Measurements from ENCODE around the gene MORC2. TPM values are rescaled to one million over a fixed set of nuclear protein-coding genes. Genes with fewer than 3 reads are reported as not detected.
A peak's percentile ranks its signal among the peaks of the same experiment; 100 is the strongest.

The MORC2 gene
- total RNA-seq, 1 donor from 2014 or later: 14.9 TPM

- peak in 1 of 2 donors; percentile 34 for DNase-seq (ENCODE audit: low read depth in 2 of 2)
These were observed 18.5 kb downstream of the MORC2 start for GRCh38 chr22:30949934-30950660.

- DNase-seq (ENCODE audit: low read depth in 2 of 2): peak in 1 of 2 donors; percentile 18
These were observed 19.6 kb downstream of the MORC2 start for GRCh38 chr22:30948930-30949342.

- DNase-seq (ENCODE audit: low read depth in 2 of 2): peak; percentile 74 to 81
These were observed 20.6 kb downstream of the MORC2 start for GRCh38 chr22:30947816-30948454.

- peak; percentile 23 to 36 for DNase-seq (ENCODE audit: low read depth in 2 of 2)
These were observed 21.3 kb downstream of the MORC2 start for GRCh38 chr22:30947173-30947815.

GRCh38 chr22:30946354-30946753, 22.2 kb downstream of the MORC2 start:
- DNase-seq (ENCODE audit: low read depth in 2 of 2): peak in 1 of 2 donors; percentile 36

- DNase-seq (ENCODE audit: low read depth in 2 of 2): no peak
These were observed 22.9 kb downstream of the MORC2 start for GRCh38 chr22:30945653-30946052.

GRCh38 chr22:30944986-30945385, 23.6 kb downstream of the MORC2 start:
- DNase-seq (ENCODE audit: low read depth in 2 of 2): no peak

GRCh38 chr22:30943368-30943767, 25.2 kb downstream of the MORC2 start:
- DNase-seq (ENCODE audit: low read depth in 2 of 2): no peak

GRCh38 chr22:30941363-30941740, 27.2 kb downstream of the MORC2 start:
- no peak for DNase-seq (ENCODE audit: low read depth in 2 of 2)

GRCh38 chr22:30940685-30941362, 27.8 kb downstream of the MORC2 start:
- DNase-seq (ENCODE audit: low read depth in 2 of 2): no peak

GRCh38 chr22:30934053-30934452, 34.5 kb downstream of the MORC2 start:
- no peak for DNase-seq (ENCODE audit: low read depth in 2 of 2)

- DNase-seq (ENCODE audit: low read depth in 2 of 2): no peak
These were observed 35.1 kb downstream of the MORC2 start for GRCh38 chr22:30933457-30933856.

GRCh38 chr22:30932661-30933060, 35.9 kb downstream of the MORC2 start:
- DNase-seq (ENCODE audit: low read depth in 2 of 2): no peak

- DNase-seq (ENCODE audit: low read depth in 2 of 2): no peak
These were observed 36.9 kb downstream of the MORC2 start for GRCh38 chr22:30931541-30932300.

GRCh38 chr22:30930228-30930627, 38.3 kb downstream of the MORC2 start:
- DNase-seq (ENCODE audit: low read depth in 2 of 2): no peak

- no peak for DNase-seq (ENCODE audit: low read depth in 2 of 2)
These were observed 40.2 kb downstream of the MORC2 start for GRCh38 chr22:30928401-30928800.

GRCh38 chr22:30927806-30928205, 40.8 kb downstream of the MORC2 start:
- no peak for DNase-seq (ENCODE audit: low read depth in 2 of 2)

GRCh38 chr22:30926706-30927105, 41.9 kb downstream of the MORC2 start:
- DNase-seq (ENCODE audit: low read depth in 2 of 2): no peak

- no peak for DNase-seq (ENCODE audit: low read depth in 2 of 2)
These were observed 42.9 kb downstream of the MORC2 start for GRCh38 chr22:30925667-30926066.

- no peak for DNase-seq (ENCODE audit: low read depth in 2 of 2)
These were observed 45.2 kb downstream of the MORC2 start for GRCh38 chr22:30923168-30923900.
